GM18502 (cell line): ENCODE measurements around the gene CEP89.
"Not testable (repeated sequence)": the region's sequence is repeated elsewhere in the genome, so short reads cannot be mapped to it uniquely, and the experiment has no call there.

ENCODE experiments used
- ATAC-seq: cut with Tn5 transposase; IDR thresholded peaks from one replicate; pipeline ENCODE4 v1.9.1; 2021; ENCODE audit warnings: mild to moderate bottlenecking; ENCODE audit not compliant: unreplicated experiment, poor library complexity

CEP89 gene

DNA sequence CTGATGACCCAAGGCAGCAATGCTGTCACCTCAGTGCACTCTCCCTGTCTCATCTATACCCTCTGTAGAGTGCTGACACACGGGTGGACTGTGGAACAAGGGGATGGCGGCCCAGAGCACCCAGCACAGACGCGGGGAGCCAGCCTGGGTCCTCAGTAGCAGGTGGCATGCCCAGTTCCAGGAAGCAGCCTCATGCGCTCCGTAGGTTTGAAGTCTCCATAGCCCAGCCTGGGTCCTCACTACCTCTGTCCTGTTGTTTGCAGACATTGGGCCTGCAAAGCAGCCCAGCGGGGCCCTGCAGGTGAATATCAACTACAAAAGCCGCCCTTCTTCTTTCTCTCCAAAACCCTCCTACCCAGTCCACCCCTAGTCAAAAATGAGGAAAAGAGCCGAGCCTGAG is 97.2 kb downstream of the CEP89 start:
- no peak for ATAC-seq

DNA sequence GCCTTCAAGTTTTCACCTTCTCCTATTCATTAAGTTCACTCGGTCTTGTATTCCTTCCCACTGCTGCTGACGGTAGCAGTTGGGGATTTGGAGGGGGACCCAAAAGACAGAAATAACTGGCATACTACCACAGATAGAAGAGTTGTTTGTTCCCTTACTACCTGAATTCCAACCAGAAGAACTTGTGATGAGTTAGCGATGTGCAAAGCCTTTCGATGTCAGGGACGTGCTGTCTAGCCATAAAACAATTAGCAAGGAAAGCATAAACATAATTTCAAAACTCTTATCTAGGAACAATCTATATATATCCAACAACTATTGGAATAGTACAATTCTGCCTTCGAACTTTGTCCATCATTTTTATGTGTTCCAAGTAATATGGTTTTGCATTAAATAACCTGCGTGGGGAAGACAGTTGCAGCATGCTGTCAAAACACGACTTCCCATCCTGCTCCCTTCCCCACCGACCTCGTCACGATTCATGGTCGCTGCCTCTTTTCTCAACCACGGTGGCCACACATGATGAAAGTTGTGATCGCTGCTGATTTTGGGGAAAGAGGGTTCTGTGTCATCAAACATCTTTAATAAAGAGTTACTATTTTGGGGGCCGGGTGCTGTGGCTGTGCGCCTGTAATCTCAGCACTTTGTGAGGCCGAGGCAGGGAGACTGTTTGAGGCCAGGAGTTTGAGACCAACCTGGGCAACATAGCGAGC is 98.4 kb downstream of the CEP89 start:
- no peak for ATAC-seq

GRCh38 chr19:32872391-32872790 is 99.4 kb downstream of the CEP89 start:
- ATAC-seq: no peak

GRCh38 chr19:32870981-32871451 is 100.7 kb downstream of the CEP89 start:
- ATAC-seq: no peak

DNA sequence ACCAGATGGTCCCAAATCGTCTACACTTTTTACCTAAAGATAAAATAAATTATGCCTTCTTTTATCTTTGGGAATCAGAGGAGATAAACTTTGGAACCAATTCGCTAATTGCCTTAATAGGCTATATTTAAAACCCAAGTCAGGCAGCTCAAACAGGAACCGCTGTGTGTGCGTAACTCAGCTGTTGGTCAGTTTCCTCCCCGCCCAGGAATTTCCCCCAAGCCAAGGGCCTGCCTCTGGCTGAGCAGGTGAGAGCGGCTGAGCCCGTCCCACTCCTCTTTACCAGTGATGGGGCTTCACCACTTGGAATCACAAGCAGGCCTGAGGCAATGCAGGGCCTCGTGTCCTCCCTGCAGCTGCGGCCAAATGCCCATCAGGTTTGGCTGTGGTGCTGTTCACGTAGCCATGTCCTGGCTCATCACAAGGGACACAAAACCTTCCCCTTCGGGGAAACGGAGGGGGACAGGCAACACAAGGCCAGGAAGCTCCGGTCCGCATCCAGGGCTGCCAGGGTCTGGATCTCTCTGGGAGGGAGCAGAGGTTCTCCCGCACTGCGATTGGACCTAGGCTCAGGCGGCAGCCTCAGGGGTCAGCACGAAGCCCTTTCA is 101.7 kb downstream of the CEP89 start:
- ATAC-seq: no peak

DNA sequence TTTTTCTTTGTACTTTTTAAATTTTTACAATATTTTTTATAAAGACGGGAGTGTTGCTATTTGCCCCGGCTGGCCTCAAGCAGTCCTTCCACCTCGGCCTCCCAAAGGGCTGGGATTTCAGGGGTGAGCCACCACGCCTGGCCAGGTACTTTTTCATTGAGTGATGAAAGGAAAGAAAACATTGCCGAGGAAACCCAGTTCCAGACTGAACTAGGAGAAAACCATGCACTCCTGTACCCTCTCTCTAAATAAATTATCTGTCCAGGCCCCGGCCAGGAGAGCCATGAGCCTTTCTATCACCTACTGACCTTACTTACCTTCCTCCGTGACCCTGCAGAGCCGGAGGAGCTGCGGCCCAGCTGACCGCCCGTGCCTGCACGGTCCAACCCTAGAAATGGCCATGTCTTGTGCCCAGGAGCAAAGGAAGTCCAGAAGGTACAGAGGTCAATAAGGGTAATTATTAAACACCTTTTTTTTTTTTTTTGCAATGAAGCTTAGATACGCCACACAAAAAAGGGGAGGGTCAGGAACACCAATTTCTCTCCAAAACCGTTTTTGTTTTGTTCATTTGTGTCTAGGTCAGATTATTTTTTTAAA is 102.3 kb downstream of the CEP89 start, which contains the start of gene SLC7A9:
Gene SLC7A9 (minus strand): TSS at position 399 of the 597 bp plus-strand sequence. CDS start 1,233 bp downstream, outside the sequence.
- no peak for ATAC-seq

DNA sequence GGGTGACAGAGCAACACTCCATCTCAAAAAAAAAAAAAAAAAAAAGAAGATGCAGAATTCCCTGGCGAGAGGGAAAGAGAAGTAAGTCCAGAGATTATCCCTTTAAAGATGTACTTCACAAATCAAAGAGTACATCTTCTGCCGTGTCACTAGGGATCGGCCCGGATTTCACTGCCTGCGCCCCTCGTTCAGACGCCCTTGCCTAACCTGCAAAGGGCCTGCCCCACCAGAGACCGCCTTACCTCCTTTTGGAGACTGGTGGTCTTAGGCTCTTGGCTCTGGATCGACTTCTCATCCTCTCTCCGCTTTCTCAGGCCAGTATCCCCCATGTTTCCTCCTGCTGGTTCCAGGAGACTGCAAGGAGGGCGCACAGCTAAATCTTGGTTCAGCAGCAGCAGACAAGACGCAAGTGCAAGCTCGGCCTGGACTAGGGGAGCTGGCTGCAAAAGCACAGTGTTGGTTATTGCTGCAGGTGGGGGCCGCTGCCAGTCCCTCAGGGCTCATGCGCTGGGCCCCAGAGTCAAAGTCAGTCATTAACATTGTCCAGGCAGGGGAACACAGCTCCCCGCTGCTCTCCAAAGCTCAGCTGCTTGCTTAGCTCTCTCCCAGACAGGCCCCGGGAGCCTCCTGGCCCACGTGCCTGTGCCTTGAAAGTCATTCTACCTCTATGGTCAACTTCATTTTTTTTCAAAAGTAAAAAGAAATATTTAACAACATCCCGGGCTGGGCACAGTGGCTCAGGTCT is 103.4 kb downstream of the CEP89 start:
- ATAC-seq: no peak

GRCh38 chr19:32867436-32867835 is 104.3 kb downstream of the CEP89 start:
- not testable (repeated sequence) for ATAC-seq

DNA sequence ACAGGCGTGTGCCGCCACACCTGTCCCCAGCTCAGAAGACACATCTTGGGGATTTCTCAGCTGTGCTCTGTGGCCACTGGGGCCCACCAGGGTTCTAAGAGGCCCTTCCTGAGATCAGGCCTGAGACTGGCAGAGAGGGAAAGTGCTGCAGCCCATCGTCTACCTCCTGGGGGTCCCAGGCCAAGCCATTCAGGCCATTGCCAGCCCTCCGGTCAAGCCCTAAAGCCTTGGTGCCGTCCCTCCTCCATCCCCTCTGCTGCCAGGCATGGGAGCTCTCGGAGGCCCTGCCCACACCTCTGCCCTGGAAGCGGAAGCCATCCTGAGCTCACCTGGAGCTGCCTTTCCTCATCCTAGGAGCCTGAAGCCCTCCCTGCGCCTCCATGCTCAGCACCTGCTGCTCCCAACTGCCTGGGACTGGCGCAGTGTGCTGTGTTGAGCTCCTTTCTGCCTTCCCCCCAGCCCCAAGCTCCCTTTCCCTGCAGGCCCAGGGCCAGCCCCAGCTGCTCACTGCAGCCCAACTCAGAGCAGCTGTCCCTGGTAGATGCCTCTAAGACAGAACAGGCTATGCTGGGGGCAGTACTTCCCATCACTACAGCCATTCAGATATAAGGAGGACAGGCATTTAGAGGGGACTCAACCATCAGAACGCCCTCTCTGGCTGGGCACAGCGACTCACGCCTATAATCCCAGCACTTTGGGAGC is 105.0 kb downstream of the CEP89 start:
- ATAC-seq: no peak

DNA sequence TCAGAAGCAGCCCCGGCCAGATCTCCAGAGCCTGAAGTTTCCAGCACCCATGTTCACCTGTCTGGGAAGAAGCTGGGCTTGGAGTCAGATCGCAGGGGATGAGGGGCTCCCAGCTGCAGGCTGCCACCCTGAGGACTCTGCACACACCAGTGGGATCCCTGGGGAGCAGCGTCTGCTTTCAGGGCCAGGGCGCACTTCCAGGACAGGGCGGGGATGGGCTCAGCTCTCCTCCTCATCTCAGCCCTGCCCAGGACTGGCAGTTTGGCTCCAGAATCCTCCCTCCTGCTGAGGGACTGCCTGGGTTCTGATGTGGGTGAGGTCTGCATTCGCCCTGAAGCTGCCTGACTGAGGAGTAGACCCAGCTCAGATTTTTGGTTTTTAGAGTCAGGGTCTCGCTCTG is 105.7 kb downstream of the CEP89 start:
- no peak for ATAC-seq

DNA sequence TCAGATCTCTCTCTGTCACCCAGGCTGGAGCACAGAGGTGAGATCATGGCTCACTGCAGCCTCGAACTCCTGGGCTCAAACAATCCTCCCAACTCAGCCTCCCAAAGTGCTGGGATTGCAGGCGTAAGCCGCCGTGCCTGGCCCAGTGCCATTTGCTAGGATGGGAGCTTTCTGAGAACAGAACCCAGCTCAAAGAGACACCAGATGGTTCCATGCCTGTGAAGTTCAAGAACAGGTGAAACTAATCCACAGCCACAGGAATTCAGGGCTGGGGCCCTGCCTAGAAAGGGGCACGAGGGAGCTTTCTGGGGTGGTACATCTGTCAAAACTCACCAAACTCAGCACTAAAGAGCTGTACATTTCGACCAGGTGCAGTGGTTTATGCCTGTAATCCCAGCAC is 106.4 kb downstream of the CEP89 start:
- no peak for ATAC-seq

- ATAC-seq: no peak
These were observed 107.3 kb downstream of the CEP89 start for GRCh38 chr19:32864318-32865007.

DNA sequence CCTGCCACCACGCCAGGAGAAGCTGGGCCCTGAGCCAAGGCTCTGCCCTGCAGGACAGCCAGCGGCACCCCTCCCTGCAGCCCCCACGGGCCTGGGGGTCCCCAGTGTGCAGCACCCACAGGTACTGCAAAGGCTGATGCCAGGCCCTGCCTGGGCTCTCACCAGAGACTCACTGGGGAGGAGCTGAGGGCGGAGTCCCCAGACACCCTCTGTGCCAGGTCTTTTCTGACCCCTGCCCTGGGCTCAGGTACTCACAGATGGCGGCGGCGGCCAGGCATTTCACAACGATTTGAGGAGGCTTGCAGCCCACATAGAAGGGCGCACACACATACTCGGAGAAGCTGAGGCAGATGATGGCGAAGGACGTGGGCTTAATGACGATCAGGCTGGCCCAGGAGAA is 107.9 kb downstream of the CEP89 start:
- no peak for ATAC-seq

DNA sequence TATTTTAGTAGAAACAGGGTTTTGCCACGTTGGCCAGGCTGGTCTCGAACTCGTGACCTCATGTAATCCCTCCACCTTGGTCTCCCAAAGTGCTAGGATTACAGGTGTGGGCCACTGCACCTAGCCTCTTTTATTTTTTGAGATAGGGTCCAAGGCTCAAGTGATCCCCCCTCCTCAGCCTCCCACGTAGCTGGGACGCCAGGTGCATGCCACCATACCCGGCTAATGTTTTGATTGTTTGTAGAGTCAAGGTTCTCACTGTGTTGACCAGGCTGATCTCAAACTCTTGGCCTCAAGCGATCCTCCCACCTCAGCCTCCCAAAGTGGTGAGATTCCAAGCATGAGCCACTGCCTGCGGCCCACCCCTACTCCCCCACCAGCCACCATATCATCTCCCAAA is 108.5 kb downstream of the CEP89 start:
- ATAC-seq: no peak

DNA sequence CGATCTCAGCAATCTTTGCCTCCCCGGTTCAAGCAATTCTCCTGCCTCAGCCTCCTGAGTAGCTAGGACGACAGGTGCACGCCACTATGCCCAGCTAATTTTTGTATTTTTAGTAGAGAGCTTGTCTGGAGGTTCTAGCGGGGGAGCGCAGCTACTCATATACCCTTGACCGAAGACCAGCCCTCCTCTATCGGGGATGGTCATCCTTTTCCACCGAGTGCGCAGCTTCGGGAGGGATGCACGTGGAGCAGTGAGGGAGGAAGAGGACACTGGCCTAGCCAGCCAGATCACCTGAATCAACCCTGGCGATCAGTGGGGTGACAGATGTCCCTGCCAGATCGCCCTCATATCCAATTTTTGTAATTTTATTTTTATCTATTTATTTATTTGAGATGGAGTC is 109.0 kb downstream of the CEP89 start:
- no peak for ATAC-seq

DNA sequence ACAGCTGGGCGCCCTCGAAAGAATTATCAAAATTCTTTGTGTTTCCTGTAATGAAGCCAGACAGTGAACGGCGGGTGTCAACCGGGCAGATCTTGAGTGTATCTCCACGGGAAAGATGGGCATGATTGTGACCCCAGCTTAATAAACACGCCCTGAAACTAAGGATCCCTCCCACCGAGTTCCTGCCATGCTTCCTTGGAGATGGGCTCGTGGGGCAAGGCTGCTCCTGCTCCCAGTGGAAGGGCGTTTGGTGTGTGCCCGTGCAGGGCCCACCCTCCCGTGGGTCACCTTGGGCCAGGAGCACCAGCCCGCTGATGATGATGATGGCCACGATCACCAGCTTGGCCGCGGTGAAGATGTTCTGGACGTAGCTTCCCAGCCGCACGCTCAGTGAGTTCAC is 109.6 kb downstream of the CEP89 start:
- ATAC-seq: no peak

DNA sequence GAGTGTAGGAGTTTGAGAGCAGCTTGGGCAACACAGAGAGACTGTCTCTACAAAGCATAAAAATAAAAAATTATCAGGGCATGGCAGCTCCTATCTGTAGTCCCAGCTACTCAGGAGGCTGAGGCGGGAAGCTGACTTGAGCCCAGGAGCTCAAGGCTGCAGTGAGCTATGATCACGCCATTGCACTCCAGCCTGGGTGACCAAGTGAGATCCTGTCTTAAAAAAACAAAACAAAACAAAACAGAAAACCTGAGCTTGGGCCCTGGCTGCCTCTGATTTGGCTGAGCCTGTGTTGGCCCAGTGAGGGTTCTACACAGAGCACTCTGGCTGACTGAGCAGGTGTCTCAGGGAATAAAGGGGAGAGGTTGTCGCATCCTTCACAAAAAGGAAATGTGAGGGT is 110.2 kb downstream of the CEP89 start:
- no peak for ATAC-seq

- ATAC-seq: no peak
These were observed 112.2 kb downstream of the CEP89 start for GRCh38 chr19:32859591-32859990.

GRCh38 chr19:32858559-32858958 is 113.2 kb downstream of the CEP89 start:
- ATAC-seq: no peak

DNA sequence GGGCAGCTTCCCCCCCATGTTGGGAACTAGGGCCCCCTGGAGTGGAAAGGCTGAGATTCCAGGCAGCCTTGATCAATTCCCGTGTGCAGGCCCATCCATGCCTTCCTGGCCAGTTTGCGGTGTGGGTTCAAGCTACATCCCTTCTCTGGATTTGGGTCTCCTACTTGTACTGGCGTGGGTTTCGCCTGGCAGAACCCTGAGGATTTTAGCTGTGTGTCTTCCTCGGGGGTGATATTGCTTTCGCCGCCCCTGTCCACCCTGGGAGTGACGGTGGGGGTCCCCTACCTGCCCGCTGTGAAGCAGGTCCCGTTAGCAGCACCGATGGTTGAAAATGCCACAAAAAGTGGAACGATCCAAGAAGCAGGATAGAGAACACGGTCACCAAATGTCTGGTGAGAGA is 113.6 kb downstream of the CEP89 start:
- no peak for ATAC-seq
